Esophagus muscularis mucosa (tissue), 4 donors: ENCODE measurements around the gene SLC35A2. TPM values are rescaled to one million over a fixed set of nuclear protein-coding genes. Genes with fewer than 3 reads are reported as not detected.

Source experiments
- DNase-seq: peaks from one replicate; pipeline ENCODE4 v3.0.0-alpha.2; 2017; ENCODE audit errors: extremely low spot score
- H3K27ac ChIP-seq, 4 donors: fragments of 200-600 bp; sonication (generic); replicated peaks in 1 of 4; 1 replicate in 3 of 4; 2 replicates in 1 of 4; pipeline ENCODE4 v1.5.1; 2016 to 2019; ENCODE audit warnings: mild to moderate bottlenecking in 1 of 4
- H3K27me3 ChIP-seq, 4 donors: fragments of 200-600 bp; sonication (generic); one replicate each; pipeline versions ENCODE4 v1.5.1 to v1.6.0; 2016 to 2019
- H3K36me3 ChIP-seq, 4 donors: fragments of 200-600 bp; sonication (generic); one replicate each; pipeline ENCODE4 v1.5.1; 2016 to 2019
- H3K4me1 ChIP-seq, 4 donors: fragments of 200-600 bp; sonication (generic); one replicate each; pipeline ENCODE4 v1.5.1; 2016 to 2019
- H3K4me3 ChIP-seq, 4 donors: fragments of 200-600 bp; sonication (generic); 1 replicate in 2 of 4; 2 replicates in 2 of 4; pipeline ENCODE4 v1.5.1; 2016 to 2019; ENCODE audit warnings: mild to moderate bottlenecking in 4 of 4, moderate library complexity in 1 of 4
- H3K9me3 ChIP-seq, 4 donors: fragments of 200-600 bp; sonication (generic); 1 replicate in 3 of 4; 2 replicates in 1 of 4; pipeline ENCODE4 v1.5.1; 2016 to 2019
- CTCF ChIP-seq, 3 experiments: fragments of 200-600 bp in 2 of 3; fragments of 450-650 bp in 1 of 3; sonication (generic) in 2 of 3; IDR thresholded peaks; one replicate each; pipeline ENCODE4 v1.5.1; 2017 to 2019; ENCODE audit warnings: antibody characterized with exemption in 3 of 3, mild to moderate bottlenecking in 2 of 3, moderate library complexity in 1 of 3
- EP300 ChIP-seq: sonication (generic); formaldehyde crosslinking; IDR thresholded peaks from one replicate; pipeline ENCODE4 v1.6.1; 2017; ENCODE audit warnings: antibody characterized with exemption
- POLR2A ChIP-seq: fragments of 450-650 bp; IDR thresholded peaks from one replicate; pipeline ENCODE4 v1.6.1; 2017; ENCODE audit warnings: antibody characterized with exemption, moderate library complexity, mild to moderate bottlenecking, low read depth
- POLR2AphosphoS5 ChIP-seq, 2 donors: sonication (generic); formaldehyde crosslinking; IDR thresholded peaks; one replicate each; pipeline ENCODE4 v1.6.1; 2017; ENCODE audit warnings: antibody characterized with exemption in 2 of 2
- WGBS: methylation state at CpG from one replicate; pipeline ENCODE4 v1.1.5; 2018; 5-methylcytosine and 5-hydroxymethylcytosine counted together
- intact Hi-C: fragments of 100-400 bp; cut with DNase I; formaldehyde crosslinking; loops from one replicate; pipeline ENCODE4 v1.15.1; 2023
- total RNA-seq, 4 donors: library from RNA; depleted of rRNA; stranded (reverse); fragments of >200 nt; gene quantifications; one replicate each; pipeline versions ENCODE4 v1.1.0 to v1.2.1, GENCODE V29; 2016

Gene SLC35A2
- total RNA-seq, 4 donors from 2014 or later = 7.3 to 13.4 (median 10.0) TPM

- H3K4me1 ChIP-seq = peaks cover 3 to 7% (median 6%) of the 10 kb centered on the region in 4 donors
- H3K9me3 ChIP-seq = no peaks in the 10 kb centered on the region
- TF ChIP-seq POLR2AphosphoS5 (IDR thresholded peaks at IDR 0.05) = no peak
- TF ChIP-seq EP300 = no peak
- no peak for TF ChIP-seq CTCF (IDR thresholded peaks at IDR 0.05)
- TF ChIP-seq POLR2A = no peak
- no peaks in the 10 kb centered on the region for H3K27me3 ChIP-seq
- no peak overlapping the region for H3K4me3 ChIP-seq
- peaks cover 0 to 69% (median 61%) of the 10 kb centered on the region in 4 donors for H3K36me3 ChIP-seq
- intact Hi-C loops = no loop called here
- no peak overlapping the region for H3K27ac ChIP-seq
- 85% methylated on average over 7 of the region's 8 CpGs for WGBS
- no peak for DNase-seq
Measured at GRCh38 chrX:48904180-48904579, 7.3 kb downstream of the SLC35A2 start.

- Histone ChIP-seq H3K4me3 (no peak overlapping the region), H3K36me3 (peaks cover 0 to 64% (median 61%) of the 10 kb centered on the region in 4 donors), H3K9me3 (no peaks in the 10 kb centered on the region), H3K27me3 (no peaks in the 10 kb centered on the region), H3K4me1 (peaks cover 3 to 16% (median 14%) of the 10 kb centered on the region in 4 donors), H3K27ac (no peak overlapping the region)
- intact Hi-C loops = no loop called here
- no peak for DNase-seq
- TF ChIP-seq CTCF (IDR thresholded peaks at IDR 0.05) (no peak), EP300 (no peak), POLR2A (no peak), POLR2AphosphoS5 (IDR thresholded peaks at IDR 0.05) (no peak)
- WGBS = 88% methylated on average over 6 of the region's 6 CpGs
Measured at GRCh38 chrX:48903290-48903689, 8.2 kb downstream of the SLC35A2 start.

- TF ChIP-seq EP300 (no peak), POLR2A (no peak), CTCF (IDR thresholded peaks at IDR 0.05) (no peak), POLR2AphosphoS5 (IDR thresholded peaks at IDR 0.05) (no peak)
- no peaks in the 10 kb centered on the region for H3K27me3 ChIP-seq
- H3K36me3 ChIP-seq = peaks cover 0 to 64% (median 60%) of the 10 kb centered on the region in 4 donors
- H3K27ac ChIP-seq = no peak overlapping the region
- no peaks in the 10 kb centered on the region for H3K9me3 ChIP-seq
- no peak for DNase-seq
- H3K4me1 ChIP-seq = peaks cover 3 to 16% (median 15%) of the 10 kb centered on the region in 4 donors
- intact Hi-C loops = no loop called here
- WGBS = 84% methylated on average over 7 of the region's 14 CpGs
- H3K4me3 ChIP-seq = no peak overlapping the region
Measured at GRCh38 chrX:48902776-48903175, 8.7 kb downstream of the SLC35A2 start.

- no peak overlapping the region for H3K27ac ChIP-seq
- WGBS = 90% methylated on average over 20 of the region's 20 CpGs
- no peak for DNase-seq
- intact Hi-C loops = no loop called here
- no peaks in the 10 kb centered on the region for H3K27me3 ChIP-seq
- peaks cover 0 to 64% (median 60%) of the 10 kb centered on the region in 4 donors for H3K36me3 ChIP-seq
- H3K4me1 ChIP-seq = peaks cover 3 to 16% (median 15%) of the 10 kb centered on the region in 4 donors
- H3K9me3 ChIP-seq = no peaks in the 10 kb centered on the region
- TF ChIP-seq CTCF (IDR thresholded peaks at IDR 0.05) (no peak), POLR2A (no peak), POLR2AphosphoS5 (IDR thresholded peaks at IDR 0.05) (no peak), EP300 (no peak)
- no peak overlapping the region for H3K4me3 ChIP-seq
Measured at GRCh38 chrX:48902135-48902534, 9.3 kb downstream of the SLC35A2 start.

- Histone ChIP-seq H3K4me3 (no peak overlapping the region), H3K9me3 (no peaks in the 10 kb centered on the region), H3K27me3 (no peaks in the 10 kb centered on the region), H3K27ac (no peak overlapping the region), H3K4me1 (peaks cover 9 to 25% (median 23%) of the 10 kb centered on the region in 4 donors), H3K36me3 (peaks cover 0 to 60% (median 52%) of the 10 kb centered on the region in 4 donors)
- DNase-seq = no peak
- intact Hi-C loops = no loop called here
- TF ChIP-seq EP300 (no peak), POLR2AphosphoS5 (IDR thresholded peaks at IDR 0.05) (no peak), CTCF (IDR thresholded peaks at IDR 0.05) (no peak)
- WGBS = 75% methylated on average over 7 of the region's 7 CpGs
Measured at GRCh38 chrX:48901069-48901468, 10.4 kb downstream of the SLC35A2 start.
